GM23338 (cell line): Measurements from ENCODE around the gene CXorf66. TPM values are rescaled to one million over a fixed set of nuclear protein-coding genes. Genes with fewer than 3 reads are reported as not detected.

Experiments used
- ATAC-seq: fragments of 200-7000 bp; cut with Tn5 transposase; 3 replicates; pipeline ENCODE4 v1.9.1; 2020
- DNase-seq: peaks from one replicate; pipeline ENCODE4 v3.0.0-alpha.2; 2015; ENCODE audit warnings: low spot score
- H2AFZ ChIP-seq: fragments of 200-600 bp; sonication (generic); 2 replicates; pipeline ENCODE4 v1.8.0; 2016; ENCODE audit warnings: antibody characterized with exemption, mild to moderate bottlenecking, moderate library complexity
- H3F3A ChIP-seq: fragments of 200-600 bp; sonication (generic); replicated peaks from 2 replicates; pipeline ENCODE4 v1.8.0; 2017; ENCODE audit warnings: antibody characterized with exemption, mixed run types, low read depth
- H3K27ac ChIP-seq: fragments of 200-600 bp; sonication (generic); 2 replicates; pipeline ENCODE4 v1.6.1; 2016; ENCODE audit warnings: low read depth
- H3K27me3 ChIP-seq: fragments of 200-600 bp; sonication (generic); 2 replicates; pipeline ENCODE4 v1.8.0; 2016; ENCODE audit warnings: mild to moderate bottlenecking, mixed run types, moderate library complexity; ENCODE audit not compliant: insufficient read depth
- H3K36me3 ChIP-seq: fragments of 200-600 bp; sonication (generic); 2 replicates; pipeline ENCODE4 v1.8.0; 2016; ENCODE audit warnings: mild to moderate bottlenecking; ENCODE audit not compliant: insufficient read depth
- H3K4me1 ChIP-seq: fragments of 200-600 bp; sonication (generic); 2 replicates; pipeline ENCODE4 v1.8.0; 2016; ENCODE audit warnings: mild to moderate bottlenecking, moderate library complexity; ENCODE audit not compliant: insufficient read depth
- H3K4me2 ChIP-seq: fragments of 200-600 bp; sonication (generic); 2 replicates; pipeline ENCODE4 v1.7.1; 2017; ENCODE audit warnings: mixed run types
- H3K4me3 ChIP-seq: fragments of 200-600 bp; sonication (generic); 2 replicates; pipeline ENCODE4 v1.6.1; 2016; ENCODE audit warnings: mixed run types
- H3K79me2 ChIP-seq: fragments of 200-600 bp; sonication (generic); replicated peaks from 2 replicates; pipeline ENCODE4 v1.8.0; 2017; ENCODE audit warnings: mild to moderate bottlenecking; ENCODE audit not compliant: insufficient read depth
- H3K9me2 ChIP-seq: fragments of 200-600 bp; sonication (generic); 2 replicates; pipeline ENCODE4 v1.8.0; 2017; ENCODE audit not compliant: insufficient read depth
- H4K20me1 ChIP-seq: fragments of 200-600 bp; sonication (generic); replicated peaks from 2 replicates; pipeline ENCODE4 v1.8.0; 2017; ENCODE audit warnings: mild to moderate bottlenecking; ENCODE audit not compliant: insufficient read depth
- H3K27ac Mint-ChIP-seq: 2 replicates; pipeline ENCODE4 v1.8.0; 2020; ENCODE audit warnings: inconsistent platforms, mild to moderate bottlenecking, moderate library complexity, mixed read lengths
- H3K27me3 Mint-ChIP-seq: 3 replicates; pipeline ENCODE4 v1.8.0; 2022; ENCODE audit warnings: low read depth, mild to moderate bottlenecking, moderate library complexity, mixed read lengths, inconsistent platforms; ENCODE audit not compliant: insufficient read depth, poor library complexity
- H3K36me3 Mint-ChIP-seq: 3 replicates; pipeline ENCODE4 v1.8.0; 2021; ENCODE audit warnings: low read depth, mild to moderate bottlenecking, inconsistent platforms, moderate library complexity, mixed read lengths
- H3K4me1 Mint-ChIP-seq: 3 replicates; pipeline ENCODE4 v1.8.0; 2020; ENCODE audit warnings: mild to moderate bottlenecking, inconsistent platforms, mixed read lengths
- H3K4me3 Mint-ChIP-seq: 3 replicates; pipeline ENCODE4 v1.8.0; 2021; ENCODE audit warnings: moderate library complexity, mild to moderate bottlenecking, inconsistent platforms, mixed read lengths
- H3K9me3 Mint-ChIP-seq: 3 replicates; pipeline ENCODE4 v1.8.0; 2020; ENCODE audit warnings: moderate library complexity, mild to moderate bottlenecking, inconsistent platforms, mixed read lengths
- CREB1 ChIP-seq: fragments of 250-450 bp; sonication (Bioruptor Pico); IDR thresholded peaks from 2 replicates; pipeline ENCODE4 v1.5.0; 2020; ENCODE audit warnings: low read depth, mild to moderate bottlenecking, moderate library complexity
- EZH2phosphoT487 ChIP-seq: fragments of 200-600 bp; sonication (generic); IDR thresholded peaks from one replicate; pipeline ENCODE4 v1.8.1; 2018; ENCODE audit warnings: antibody characterized with exemption; ENCODE audit not compliant: unreplicated experiment
- JUNB ChIP-seq: IDR thresholded peaks from one replicate; pipeline ENCODE4 v1.6.1; 2016; ENCODE audit warnings: antibody characterized with exemption; ENCODE audit not compliant: unreplicated experiment
- NANOG ChIP-seq: IDR thresholded peaks from 2 replicates; pipeline ENCODE4 v1.6.1; 2016; ENCODE audit warnings: antibody characterized with exemption, borderline replicate concordance
- POLR2AphosphoS5 ChIP-seq: IDR thresholded peaks from 2 replicates; pipeline ENCODE4 v1.6.1; 2016; ENCODE audit warnings: antibody characterized with exemption, low read depth
- STAT1 ChIP-seq: IDR thresholded peaks from one replicate; pipeline ENCODE4 v1.6.1; 2016; ENCODE audit warnings: antibody characterized with exemption; ENCODE audit not compliant: unreplicated experiment
- ZNF114 ChIP-seq: fragments of 250-450 bp; sonication (Bioruptor Pico); IDR thresholded peaks from 2 replicates; pipeline ENCODE4 v1.5.0; 2020; ENCODE audit warnings: mild to moderate bottlenecking, moderate library complexity
- ZNF331 ChIP-seq: fragments of 250-450 bp; sonication (Bioruptor Pico); IDR thresholded peaks from 2 replicates; pipeline ENCODE4 v1.5.0; 2020; ENCODE audit warnings: low read depth, mild to moderate bottlenecking, moderate library complexity
- ZNF462 ChIP-seq: fragments of 250-450 bp; sonication (Bioruptor Pico); IDR thresholded peaks from 2 replicates; pipeline ENCODE4 v1.5.0; 2020; ENCODE audit warnings: mild to moderate bottlenecking, moderate library complexity
- polyA plus RNA-seq: library from polyadenylated mRNA; unstranded; fragments of >200 nt; fragmentation: Nextera tagmentation; extraction: Ambion mirVana; gene quantifications from 2 replicates; pipeline ENCODE4 v1.2.1, GENCODE V29; 2016
- total RNA-seq: library from RNA; depleted of rRNA; stranded (reverse); fragments of >200 nt; shearing (Covaris generic); gene quantifications from 2 replicates; pipeline ENCODE4 v1.2.3, GENCODE V29; 2014

The CXorf66 gene
- total and polyA plus RNA-seq, 2 experiments from 2014 or later, result not detected

- TF ChIP-seq JUNB (no peak), POLR2AphosphoS5 (no peak), ZNF462 (CRISPR knock-in tag) (no peak), NANOG (no peak), ZNF331 (CRISPR knock-in tag) (no peak)
These were observed 33.7 kb downstream of the CXorf66 start (continued) for GRCh38 chrX:139931646-139932072.

- no peaks in the 10 kb centered on the region for H3K9me2 ChIP-seq
- no peaks in the 10 kb centered on the region for H3K36me3 Mint-ChIP-seq
- H3K79me2 ChIP-seq, result peaks cover 54% of the 10 kb centered on the region
- H3K27ac Mint-ChIP-seq, result no peak overlapping the region
- H3K4me1 ChIP-seq, result peaks cover 27% of the 10 kb centered on the region; the same call in 1 of the 2 replicates
- ATAC-seq, result peak; percentile 10
- H3K4me1 Mint-ChIP-seq, result peaks cover 23% of the 10 kb centered on the region
- H3F3A ChIP-seq, result no peaks in the 10 kb centered on the region
- peaks cover 9% of the 10 kb centered on the region; the same call in 1 of the 2 replicates for H4K20me1 ChIP-seq
- H3K27me3 Mint-ChIP-seq, result no peaks in the 10 kb centered on the region
- peak overlapping the region; percentile 71 for H3K4me3 ChIP-seq
- peak; percentile 25 for DNase-seq
- H3K4me2 ChIP-seq, result peak overlapping the region; percentile 86
- H3K27me3 ChIP-seq, result peaks cover 3% of the 10 kb centered on the region; the same call in 1 of the 2 replicates
- peak overlapping the region; percentile 79 for H3K4me3 Mint-ChIP-seq
- no peaks in the 10 kb centered on the region for H3K36me3 ChIP-seq
- no peaks in the 10 kb centered on the region for H3K9me3 Mint-ChIP-seq
- H3K27ac ChIP-seq, result no peak overlapping the region
- H2AFZ ChIP-seq, result no peak overlapping the region
- TF ChIP-seq ZNF114, result no peak
- no peak for TF ChIP-seq ZNF462 (CRISPR knock-in tag)
- no peak for TF ChIP-seq CREB1 (CRISPR knock-in tag)
- no peak for TF ChIP-seq STAT1
- no peak for TF ChIP-seq EZH2phosphoT487
These were observed 34.2 kb downstream of the CXorf66 start for GRCh38 chrX:139930916-139931645.
